Panc1 (cell line): Measurements from ENCODE around the gene FGF14. TPM values are rescaled to one million over a fixed set of nuclear protein-coding genes. Genes with fewer than 3 reads are reported as not detected.

ENCODE experiments used
- ATAC-seq: fragments of 200-7000 bp; cut with Tn5 transposase; 2 replicates; pipeline ENCODE4 v1.9.1; 2020; ENCODE audit warnings: mild to moderate bottlenecking, moderate library complexity
- BruUV-seq: library from RNA; stranded (reverse); fragments of 400-500 nt; replicated peaks from 2 replicates; lab custom pipeline; 2021; lab: Mats Ljungman, UMichigan
- CTCF ChIA-PET: fragments of 300-600 bp; sonication (Branson Sonifier 250); formaldehyde crosslinking; loops from one replicate; lab custom pipeline; 2022; ENCODE audit warnings: antibody characterized with exemption; lab: Charles Lee
- POLR2A ChIA-PET: fragments of 300-600 bp; sonication (Branson Sonifier 250); formaldehyde crosslinking; loops from one replicate; lab custom pipeline; 2022; ENCODE audit warnings: antibody characterized with exemption; lab: Charles Lee
- DNase-seq: peaks from one replicate; pipeline ENCODE4 v3.0.0-alpha.2; 2010; ENCODE audit warnings: low read depth, low spot score
- H3K27ac ChIP-seq: 2 replicates; pipeline ENCODE4 v1.5.1; 2011; ENCODE audit warnings: mild to moderate bottlenecking, low read length, inconsistent platforms
- H3K27me3 ChIP-seq: fragments of 200-500 bp; sonication (Bioruptor generic); 2 replicates; pipeline ENCODE4 v1.6.0; 2014; ENCODE audit warnings: low read length, inconsistent platforms; ENCODE audit not compliant: control insufficient read depth, insufficient read depth
- H3K36me3 ChIP-seq: fragments of 200-500 bp; sonication (Bioruptor generic); 2 replicates; pipeline ENCODE4 v1.5.1; 2014; ENCODE audit warnings: inconsistent platforms, mild to moderate bottlenecking, low read length, moderate library complexity; ENCODE audit not compliant: control insufficient read depth, insufficient read depth
- H3K4me1 ChIP-seq: 2 replicates; pipeline ENCODE4 v1.5.1; 2011; ENCODE audit warnings: inconsistent platforms, mild to moderate bottlenecking, low read length, moderate library complexity; ENCODE audit not compliant: control insufficient read depth, insufficient read depth
- H3K4me3 ChIP-seq, 2 experiments: 2 replicates each; pipeline ENCODE4 v1.5.1; 2011 to 2012; ENCODE audit warnings: low read depth in 2 of 2, low read length in 2 of 2, mild to moderate bottlenecking in 2 of 2, inconsistent platforms in 1 of 2, moderate library complexity in 1 of 2
- H3K9me3 ChIP-seq: fragments of 200-500 bp; sonication (Bioruptor generic); 2 replicates; pipeline ENCODE4 v1.5.1; 2014; ENCODE audit warnings: low read depth, mild to moderate bottlenecking, inconsistent platforms, low read length, moderate library complexity; ENCODE audit not compliant: control insufficient read depth, insufficient read depth
- CTCF ChIP-seq: fragments of 450-650 bp; IDR thresholded peaks from 2 replicates; pipeline ENCODE4 v1.5.1; 2017; ENCODE audit warnings: mild to moderate bottlenecking
- POLR2AphosphoS5 ChIP-seq: IDR thresholded peaks from 2 replicates; pipeline ENCODE4 v1.6.1; 2012; ENCODE audit warnings: mild to moderate bottlenecking, low read depth, low read length, moderate library complexity
- REST ChIP-seq, 2 experiments: IDR thresholded peaks; 2 replicates each; pipeline ENCODE4 v1.6.1; 2011 to 2012; ENCODE audit warnings: low read depth in 2 of 2, control low read depth in 1 of 2, low read length in 1 of 2, mild to moderate bottlenecking in 1 of 2, moderate library complexity in 1 of 2; ENCODE audit not compliant: insufficient read depth in 1 of 2
- SIN3A ChIP-seq: IDR thresholded peaks from 2 replicates; pipeline ENCODE4 v1.6.1; 2012; ENCODE audit warnings: low read depth, mild to moderate bottlenecking, low read length, moderate library complexity, borderline replicate concordance; ENCODE audit not compliant: insufficient read depth
- TCF7L2 ChIP-seq: IDR thresholded peaks from 2 replicates; pipeline ENCODE4 v1.6.1; 2011; ENCODE audit warnings: mild to moderate bottlenecking, low read depth, low read length, inconsistent platforms
- in situ Hi-C: cut with HindIII; loops from 2 replicates; pipeline ENCODE4 v1.10.0; 2016; ENCODE audit warnings: low sequenced_read_pairs, low pct_unique_long_range_greater_than_20kb
- intact Hi-C: fragments of 100-400 bp; cut with micrococcal nuclease; formaldehyde crosslinking; loops from one replicate; pipeline ENCODE4 v1.10.0; 2022; ENCODE audit not compliant: unreplicated experiment
- total RNA-seq: library from RNA; stranded (reverse); gene quantifications from one replicate; pipeline ENCODE4 v1.2.1, GENCODE V29; 2021; ENCODE audit not compliant: unreplicated experiment

Gene FGF14
- total RNA-seq, 1 experiment from 2014 or later, result 0.03 TPM

GRCh38 chr13:102300379-102300778 lies 101.5 kb downstream of the FGF14 start:
- DNase-seq (no peak), ATAC-seq (no peak)
- H3K27me3 ChIP-seq, result no peaks in the 10 kb centered on the region
- intact Hi-C loops, result no loop called here
- H3K36me3 ChIP-seq, result no peaks in the 10 kb centered on the region
- H3K27ac ChIP-seq, result no peak overlapping the region
- H3K4me3 ChIP-seq, result no peak overlapping the region
- in situ Hi-C loops, result no loop called here
- H3K9me3 ChIP-seq, result no peaks in the 10 kb centered on the region
- no peaks in the 10 kb centered on the region for H3K4me1 ChIP-seq
- ChIA-PET POLR2A (no interaction called here), CTCF (no interaction called here)
- BruUV-seq, result no TSS peak
- TF ChIP-seq POLR2AphosphoS5 (no peak), SIN3A (no peak), TCF7L2 (no peak), CTCF (no peak), REST (IDR thresholded peaks at IDR 0.05; ENCODE audit: insufficient read depth in 1 of 2, low read depth in 2 of 2, low read length in 1 of 2) (no peak)

GRCh38 chr13:102299366-102299765 lies 102.5 kb downstream of the FGF14 start:
- Histone ChIP-seq H3K4me3 (no peak overlapping the region), H3K27me3 (no peaks in the 10 kb centered on the region), H3K36me3 (no peaks in the 10 kb centered on the region), H3K9me3 (no peaks in the 10 kb centered on the region), H3K27ac (no peak overlapping the region), H3K4me1 (no peaks in the 10 kb centered on the region)
- BruUV-seq, result no TSS peak
- CTCF ChIA-PET, result no interaction called here
- in situ Hi-C loops (no loop called here), intact Hi-C loops (no loop called here)
- POLR2A ChIA-PET, result no interaction called here
- TF ChIP-seq CTCF (no peak), SIN3A (no peak), REST (IDR thresholded peaks at IDR 0.05; ENCODE audit: insufficient read depth in 1 of 2, low read depth in 2 of 2, low read length in 1 of 2) (no peak), POLR2AphosphoS5 (no peak), TCF7L2 (no peak)
- DNase-seq, result no peak
- ATAC-seq, result no peak
